Panc1 (cell line): ENCODE results near the gene WNT7B.

Source experiments
- CTCF ChIP-seq: fragments of 450-650 bp; IDR thresholded peaks from 2 replicates; pipeline ENCODE4 v1.5.1; 2017; ENCODE audit warnings: mild to moderate bottlenecking
- POLR2AphosphoS5 ChIP-seq: IDR thresholded peaks from 2 replicates; pipeline ENCODE4 v1.6.1; 2012; ENCODE audit warnings: mild to moderate bottlenecking, low read depth, low read length, moderate library complexity
- REST ChIP-seq, 2 experiments: IDR thresholded peaks; 2 replicates each; pipeline ENCODE4 v1.6.1; 2011 to 2012; ENCODE audit warnings: low read depth in 2 of 2, control low read depth in 1 of 2, low read length in 1 of 2, mild to moderate bottlenecking in 1 of 2, moderate library complexity in 1 of 2; ENCODE audit not compliant: insufficient read depth in 1 of 2
- TCF7L2 ChIP-seq: IDR thresholded peaks from 2 replicates; pipeline ENCODE4 v1.6.1; 2011; ENCODE audit warnings: mild to moderate bottlenecking, low read depth, low read length, inconsistent platforms

GRCh38 chr22:45896153-45896951 is 80.6 kb downstream of the WNT7B start:
- TF ChIP-seq CTCF (no peak), POLR2AphosphoS5 (no peak), TCF7L2 (no peak), REST (IDR thresholded peaks at IDR 0.05; ENCODE audit: insufficient read depth in 1 of 2, low read depth in 2 of 2, low read length in 1 of 2) (no peak)
